K562 treated with DMSO at 1 percent for 48 hours (cell line): ENCODE results near the gene CFAP73. TPM values are rescaled to one million over a fixed set of nuclear protein-coding genes. Genes with fewer than 3 reads are reported as not detected.

ENCODE experiments used
- total RNA-seq: library from RNA; unstranded; fragments of 300-600 nt; gene quantifications from 2 replicates; pipeline ENCODE4 v1.2.3, GENCODE V29; 2022; ENCODE audit warnings: low replicate concordance; ENCODE audit errors: extremely low read depth

The CFAP73 gene
- not detected in 2 replicates for total RNA-seq

DNA sequence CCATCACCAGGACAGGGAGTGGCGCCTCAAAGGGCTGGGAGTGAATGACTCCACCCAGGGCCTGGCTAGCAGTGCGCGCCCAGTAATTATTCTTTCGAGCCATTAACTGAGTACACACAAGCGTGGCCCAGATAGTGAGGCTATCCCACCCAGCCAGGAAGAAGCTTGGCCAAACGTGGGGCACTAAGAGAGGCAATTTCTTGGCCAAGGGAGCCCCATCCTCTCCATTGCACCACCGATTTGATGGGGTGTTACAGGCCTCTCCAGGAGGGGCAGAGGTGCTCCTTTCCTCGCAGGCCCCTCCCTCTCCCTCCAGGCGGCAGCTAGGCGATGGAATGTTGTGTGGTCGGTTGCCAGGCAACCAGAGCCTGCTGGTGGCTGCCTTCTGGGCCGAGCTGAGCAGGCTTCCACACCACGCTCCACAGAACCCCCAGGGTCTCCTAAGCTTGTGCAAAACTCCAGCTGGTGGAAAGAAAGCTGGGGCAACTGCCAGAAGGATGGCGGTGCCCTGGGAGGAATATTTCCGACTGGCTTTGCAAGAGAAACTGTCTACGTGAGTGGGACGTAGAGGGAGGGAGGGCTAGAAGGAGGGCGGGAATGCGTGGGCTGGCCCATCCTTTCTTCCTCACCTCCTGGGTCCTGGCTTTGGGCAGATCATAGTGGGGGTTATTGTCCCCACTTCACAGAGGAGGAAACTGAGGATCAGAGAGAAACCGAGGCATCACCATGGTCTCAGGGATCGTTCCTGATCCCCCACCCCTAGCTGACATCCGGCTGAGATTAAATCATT is at the start of gene CFAP73:
TSS of gene CFAP73 (plus strand) at position 364 of the 790 bp plus-strand sequence. CDS start at position 498, 134 bp downstream.

GRCh38 chr12:113135178-113136127 is 14.1 kb upstream of the CFAP73 start, which contains the start of gene RASAL1:
Gene RASAL1 (minus strand): TSS chr12:113135761. CDS start chr12:113135462, 299 bp downstream.

GRCh38 chr12:113185180-113186032 is 35.9 kb downstream of the CFAP73 start, which contains the start of the genes DDX54 and RITA1:
Gene DDX54 (minus strand): TSS chr12:113185478. CDS start chr12:113185451, 27 bp downstream.
Gene RITA1 (plus strand): TSS chr12:113185721. CDS start chr12:113186747, 1,026 bp downstream.

Other genes with a start within 250 kb of the CFAP73 start
- not detected in 2 replicates for gene OAS1, start 242.8 kb upstream of the CFAP73 start, total RNA-seq
- gene OAS3, start 211.2 kb upstream of the CFAP73 start, total RNA-seq: not detected in 2 replicates
- gene OAS2, start 171.2 kb upstream of the CFAP73 start, total RNA-seq: not detected in 2 replicates
- not detected in 2 replicates for gene DTX1, start 93.0 kb upstream of the CFAP73 start, total RNA-seq
- gene RASAL1, start 14.0 kb upstream of the CFAP73 start, total RNA-seq: not detected in 2 replicates
- gene DDX54, start 35.8 kb downstream of the CFAP73 start, total RNA-seq: not detected in 2 replicates
- not detected in 2 replicates for gene RITA1, start 36.0 kb downstream of the CFAP73 start, total RNA-seq
- not detected in 2 replicates for gene TPCN1, start 71.7 kb downstream of the CFAP73 start, total RNA-seq
- gene SLC8B1, start 185.4 kb downstream of the CFAP73 start, total RNA-seq: not detected in 2 replicates
- gene PLBD2, start 208.9 kb downstream of the CFAP73 start, total RNA-seq: not detected in 2 replicates